Inflammatory macrophage treated with lipopolysaccharide for 4 hours (primary cell): ENCODE data around the gene CRACR2A.

Experiments used
- DNase-seq: peaks from one replicate; pipeline ENCODE4 v3.0.0-alpha.2; 2020

The CRACR2A gene

DNA sequence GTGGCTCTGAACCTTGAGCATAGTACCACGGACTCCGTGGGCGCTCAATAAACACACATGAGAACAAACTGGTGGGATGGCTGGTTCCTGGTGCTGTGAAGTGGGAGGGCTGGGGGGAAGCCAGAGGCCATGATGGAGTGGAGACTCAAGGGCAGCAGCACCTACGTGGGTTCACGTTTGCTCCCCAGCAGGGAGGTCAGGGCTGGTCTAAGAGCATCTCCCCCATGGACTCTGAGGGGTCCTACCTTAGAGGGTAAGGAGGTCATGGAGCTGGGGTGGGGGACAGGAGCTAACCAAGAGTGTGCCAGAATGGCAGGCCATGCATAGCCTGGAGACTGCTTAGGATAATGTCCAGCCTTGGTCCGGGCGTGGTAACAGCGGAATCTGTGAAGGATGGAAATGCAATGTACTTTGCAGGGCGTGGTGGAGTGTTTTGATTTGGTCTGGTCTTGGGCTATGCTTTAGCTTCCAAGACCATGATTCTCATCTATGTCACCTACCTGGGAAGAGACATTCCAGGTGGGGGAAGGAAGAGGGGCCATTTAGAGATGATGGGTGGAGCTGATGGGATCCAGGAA, 158.9 kb downstream of the CRACR2A start:
- no peak for DNase-seq

DNA sequence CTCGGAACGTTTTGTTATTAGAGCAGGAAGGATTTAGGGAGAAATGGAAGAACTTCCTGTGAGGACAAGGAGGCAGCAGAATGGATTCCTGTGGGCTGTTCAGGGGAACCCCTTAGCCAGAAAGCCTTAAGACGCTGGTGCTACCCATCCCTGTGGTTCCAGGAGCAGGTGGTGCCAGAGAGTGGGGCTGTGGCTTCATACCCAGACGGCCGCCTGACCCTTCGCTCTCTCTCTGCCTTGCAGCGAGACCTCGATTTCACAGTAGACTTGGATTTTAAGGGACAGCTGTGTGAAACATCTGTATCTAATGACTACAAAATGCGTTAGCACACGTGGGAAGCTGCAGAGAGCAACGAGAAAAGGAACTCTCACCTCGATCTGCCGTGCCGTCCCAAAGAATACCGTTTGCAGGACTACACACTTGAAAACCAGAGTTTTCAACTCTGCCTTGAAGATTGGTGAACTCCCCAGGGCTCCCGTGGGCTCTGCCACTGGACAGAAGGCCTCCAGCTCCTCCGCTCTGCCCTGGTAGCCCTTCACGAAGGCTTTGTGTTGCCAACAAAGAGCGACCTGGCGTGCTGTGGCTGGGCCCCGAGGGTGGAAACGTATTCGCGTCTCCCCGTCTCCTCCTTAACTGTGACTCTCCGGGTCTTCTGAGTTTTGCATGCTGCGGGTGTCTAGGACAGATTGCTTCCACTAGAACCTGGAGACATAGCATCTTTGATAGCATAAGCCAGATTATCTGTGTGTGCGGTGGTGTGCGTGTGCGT, 159.9 kb downstream of the CRACR2A start:
- DNase-seq, result no peak

DNA sequence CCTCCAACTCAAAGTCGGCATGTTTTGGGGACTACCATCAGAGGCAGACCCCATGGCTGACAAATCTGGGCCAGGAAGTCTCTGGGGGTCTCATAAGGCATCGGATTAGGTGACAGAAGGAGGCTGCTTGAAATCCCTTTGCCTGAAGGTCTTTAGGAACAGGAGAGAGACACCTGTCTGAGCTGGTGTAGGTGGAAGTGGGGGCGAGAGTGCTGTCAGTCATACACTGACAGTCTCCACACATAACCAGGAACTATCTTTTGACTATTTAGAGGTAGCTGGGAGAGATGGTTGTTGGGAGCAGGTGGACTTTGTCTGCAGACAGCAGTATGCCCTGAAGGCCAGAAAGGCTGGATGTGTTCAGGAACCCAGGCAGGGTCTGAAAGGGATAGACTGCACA, 163.2 kb downstream of the CRACR2A start:
- DNase-seq, result no peak

DNA sequence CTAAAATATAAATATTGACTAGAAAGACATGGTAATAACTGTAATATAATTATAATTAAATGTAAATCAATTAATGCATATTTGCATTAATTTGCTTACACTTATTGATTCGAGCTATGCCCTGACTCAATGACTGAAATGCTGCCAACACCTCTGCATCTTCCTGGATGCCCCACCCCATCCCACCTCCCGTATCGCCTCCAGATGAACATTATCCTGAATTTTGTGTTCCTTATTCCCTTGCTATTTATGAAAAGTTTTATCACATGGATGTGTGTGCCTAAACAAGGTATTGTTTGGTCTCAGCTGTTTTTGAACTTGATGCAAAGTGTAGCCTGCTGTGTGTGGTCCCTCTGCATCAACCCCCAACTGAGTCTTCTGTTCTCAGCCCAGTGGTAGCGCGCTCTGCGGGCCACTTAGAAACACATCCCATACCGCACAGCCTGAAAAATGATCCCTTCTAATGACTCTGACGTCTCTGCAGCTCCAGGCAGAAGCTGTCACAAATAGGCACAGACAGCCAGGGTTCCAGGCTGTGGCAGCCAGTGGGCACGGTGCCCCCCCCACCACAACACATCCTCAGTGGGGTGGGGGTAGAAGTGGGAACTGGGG, 165.4 kb downstream of the CRACR2A start:
- no peak for DNase-seq

DNA sequence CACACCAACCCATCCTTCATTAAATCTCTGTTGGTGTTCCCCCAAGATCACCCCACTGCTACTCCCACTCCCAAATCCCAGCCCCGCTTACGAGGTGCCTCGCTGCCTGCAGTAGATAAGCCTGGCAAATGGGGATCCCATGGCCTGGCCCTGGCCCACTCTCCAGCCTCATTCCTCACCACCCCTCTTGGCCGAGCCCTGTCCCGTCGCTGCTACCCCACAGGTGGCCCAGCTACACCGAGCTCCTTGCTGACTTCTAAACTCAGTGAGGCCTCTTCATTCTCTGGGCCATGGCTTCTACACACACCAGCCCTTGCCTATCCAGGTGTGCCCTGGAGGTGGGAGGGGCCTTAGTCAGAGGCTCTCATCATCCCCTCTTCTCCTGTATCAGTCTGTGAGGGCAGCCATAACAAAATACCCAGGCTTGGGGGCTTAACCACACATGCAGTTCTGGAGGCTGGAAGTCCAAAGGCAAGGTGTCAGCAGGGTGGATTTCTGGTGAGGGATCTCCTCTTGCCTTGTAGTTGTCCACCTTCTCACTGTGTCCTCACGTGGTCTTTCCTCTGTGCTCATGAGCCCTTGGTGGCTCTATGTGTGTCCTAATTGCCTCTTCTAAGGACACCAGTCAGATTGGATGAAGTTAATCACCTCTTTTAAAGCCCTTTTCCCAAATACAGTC, 169.1 kb downstream of the CRACR2A start:
- no peak for DNase-seq

DNA sequence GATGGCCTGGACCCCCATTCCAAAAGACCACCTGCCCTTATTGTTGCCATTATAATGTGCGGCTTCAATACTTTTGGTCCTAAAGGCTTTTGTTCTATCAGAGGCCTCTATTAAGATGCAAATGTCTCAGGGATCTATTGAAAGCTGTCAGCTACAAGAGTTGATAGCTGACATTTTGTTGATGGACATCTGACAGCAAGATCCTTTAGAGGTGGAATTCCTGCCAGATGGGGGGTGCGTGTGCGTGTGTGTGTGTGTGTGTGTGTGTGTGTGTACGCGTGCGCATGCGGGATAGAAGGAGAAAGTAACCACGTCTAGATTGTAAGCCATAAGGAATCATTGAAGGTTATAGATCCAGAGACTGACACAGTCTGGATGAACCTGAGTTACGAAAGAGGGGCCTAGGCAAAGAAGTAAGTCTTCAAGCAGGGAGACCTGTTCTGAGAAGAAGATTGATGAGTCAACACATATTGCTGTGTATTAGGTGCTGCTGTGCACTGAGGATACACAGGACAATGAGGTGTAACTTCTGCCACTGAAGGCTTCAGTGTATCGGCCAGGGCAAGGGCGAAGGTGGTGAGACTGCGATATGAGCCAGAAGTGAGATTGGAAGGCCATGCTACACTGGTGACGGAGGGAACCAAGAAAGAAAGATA, 172.7 kb downstream of the CRACR2A start:
- no peak for DNase-seq

DNA sequence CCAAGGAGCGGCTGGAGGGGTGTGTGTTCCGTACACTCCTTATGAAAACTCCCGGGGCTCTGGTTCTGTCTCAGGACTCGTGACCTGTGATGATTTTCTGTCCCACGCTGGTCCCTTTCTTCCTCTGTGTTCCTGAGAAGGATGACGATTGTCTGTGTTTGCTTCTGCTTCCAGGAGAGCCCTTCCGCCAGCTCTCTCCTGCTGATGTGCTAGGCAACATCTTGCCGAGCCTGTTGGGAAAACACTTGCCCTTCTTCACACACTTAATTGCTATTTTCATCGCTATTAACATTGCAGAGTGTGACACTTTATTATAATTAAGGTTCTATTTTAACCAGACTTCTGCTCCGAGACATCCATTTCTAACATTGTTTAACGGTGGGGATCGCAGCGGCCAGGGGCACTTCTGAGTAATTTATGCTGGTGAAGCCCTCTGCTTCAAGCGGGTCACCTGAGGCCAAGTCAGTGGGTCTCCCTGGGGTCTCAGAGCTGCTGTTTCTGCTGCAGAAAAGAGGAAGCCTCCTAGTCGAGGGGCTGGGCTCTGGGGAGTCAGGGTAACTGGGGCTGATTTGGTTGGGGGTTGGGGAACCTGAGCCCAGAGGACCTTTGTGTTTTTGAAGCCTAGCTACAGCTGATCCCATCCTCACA, 173.3 kb downstream of the CRACR2A start:
- no peak for DNase-seq

DNA sequence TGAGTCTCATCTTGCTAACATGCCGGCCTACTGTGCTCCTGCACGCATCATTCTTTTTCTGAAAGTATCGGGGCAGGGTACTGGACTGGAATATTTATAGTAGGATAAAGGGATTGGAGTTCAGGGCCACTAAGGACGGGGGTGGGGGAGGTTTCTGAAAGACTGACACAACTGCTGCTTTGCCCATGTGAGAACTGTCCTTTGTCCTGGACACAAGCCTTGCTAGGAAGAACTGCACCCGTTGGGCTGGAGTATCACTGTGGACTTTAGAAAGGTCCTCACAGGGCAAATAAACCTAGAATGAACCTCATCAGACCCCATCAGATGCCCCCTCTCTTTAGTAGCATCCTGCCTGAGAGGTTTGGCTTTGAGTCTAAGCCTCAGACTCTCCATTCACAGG, 174.4 kb downstream of the CRACR2A start:
- no peak for DNase-seq

DNA sequence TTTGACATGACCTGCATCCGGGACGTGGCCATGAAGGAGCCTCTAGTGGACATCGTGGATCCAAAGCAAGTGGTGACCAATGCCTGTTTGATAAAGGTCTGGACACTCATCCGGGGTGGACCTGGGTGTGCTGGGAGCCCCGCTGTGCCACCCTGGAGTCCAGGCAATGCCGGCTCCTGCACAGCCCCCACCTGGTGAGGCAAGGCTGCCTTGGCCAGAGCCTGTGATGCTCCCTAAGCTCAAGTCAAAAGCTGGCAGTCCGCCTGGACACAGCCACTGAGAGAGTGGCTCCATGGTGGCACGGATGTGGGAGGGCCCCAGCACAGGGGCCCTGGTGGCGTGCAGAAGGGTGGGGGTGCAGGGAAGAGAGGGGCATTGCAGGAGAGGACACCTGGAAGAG, 176.0 kb downstream of the CRACR2A start:
- no peak for DNase-seq

DNA sequence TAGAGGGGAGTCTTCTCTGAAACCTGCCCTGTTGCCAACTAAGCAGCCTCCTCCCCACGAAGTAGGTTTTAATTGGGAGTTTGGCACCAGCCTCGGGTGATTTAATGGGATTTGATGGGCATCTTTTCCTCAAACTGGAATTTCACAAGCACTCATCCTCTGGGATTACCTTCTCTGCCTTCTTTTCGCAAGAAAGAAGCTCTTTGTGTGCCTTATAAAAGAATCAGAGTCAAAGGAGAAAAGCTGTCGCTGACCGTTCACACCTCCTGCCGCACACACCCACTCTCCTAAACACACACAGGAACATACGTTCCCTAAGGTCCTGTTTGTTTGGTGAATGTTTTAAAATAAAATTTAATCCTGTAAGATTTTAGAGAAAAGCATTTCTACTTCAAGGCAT, 177.9 kb downstream of the CRACR2A start:
- no peak for DNase-seq

DNA sequence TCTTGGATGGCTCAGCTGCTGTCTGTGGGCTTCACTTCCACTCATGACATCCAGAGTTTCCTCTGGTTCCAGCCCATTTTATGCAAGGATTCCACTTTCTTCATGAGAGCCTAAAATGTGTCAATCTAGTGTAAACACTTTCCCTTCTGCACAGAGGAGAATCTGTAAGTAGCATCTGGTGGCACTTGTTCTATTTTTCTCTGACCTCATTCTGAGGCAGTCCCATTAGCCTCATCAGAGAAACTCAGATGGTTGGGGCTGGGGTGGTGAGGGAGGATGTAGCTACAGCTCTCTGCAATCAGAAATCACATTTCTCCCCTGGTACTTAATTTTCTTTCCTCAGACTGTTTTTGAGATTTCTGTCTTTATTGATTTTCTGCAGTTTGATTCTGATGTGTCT, 180.3 kb downstream of the CRACR2A start:
- no peak for DNase-seq

DNA sequence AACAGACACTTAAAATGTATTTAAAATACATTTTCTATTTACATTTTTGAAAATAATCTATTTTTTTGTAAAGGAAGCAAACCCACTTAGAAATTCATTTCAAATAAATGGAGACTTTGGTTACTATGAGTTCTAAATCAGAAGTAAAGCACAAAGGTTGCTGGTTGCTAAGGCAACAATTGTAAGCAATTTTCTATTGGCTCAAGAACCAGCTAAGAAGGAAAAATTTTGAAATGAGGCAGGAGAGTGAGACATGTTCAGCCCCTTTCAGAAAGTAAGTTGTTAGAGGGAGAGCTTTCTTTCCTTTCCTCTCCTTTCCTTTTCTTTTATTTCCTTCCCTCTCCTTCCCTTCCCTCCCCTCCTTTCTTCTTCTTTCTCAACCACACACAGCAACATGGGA, 181.2 kb downstream of the CRACR2A start:
- DNase-seq, result no peak

DNA sequence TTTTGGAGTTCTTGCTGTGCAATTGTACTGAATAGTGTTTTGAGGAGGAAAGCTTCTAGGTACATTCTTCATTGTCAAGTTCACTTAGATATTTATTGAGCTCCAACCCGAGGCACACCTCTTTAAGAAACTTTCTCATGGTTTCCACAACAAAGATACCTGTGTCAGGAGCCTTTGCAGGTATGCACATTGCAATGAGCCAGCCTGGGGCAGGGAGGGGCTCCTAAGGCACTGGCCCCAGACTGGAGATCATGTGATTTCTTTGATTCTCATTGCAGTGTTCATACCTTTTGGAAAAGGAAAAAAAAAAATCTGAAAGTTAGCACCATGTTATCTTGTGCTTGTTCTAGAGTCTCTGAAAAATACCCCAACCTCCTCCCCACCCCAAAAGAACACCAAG, 181.6 kb downstream of the CRACR2A start:
- no peak for DNase-seq

DNA sequence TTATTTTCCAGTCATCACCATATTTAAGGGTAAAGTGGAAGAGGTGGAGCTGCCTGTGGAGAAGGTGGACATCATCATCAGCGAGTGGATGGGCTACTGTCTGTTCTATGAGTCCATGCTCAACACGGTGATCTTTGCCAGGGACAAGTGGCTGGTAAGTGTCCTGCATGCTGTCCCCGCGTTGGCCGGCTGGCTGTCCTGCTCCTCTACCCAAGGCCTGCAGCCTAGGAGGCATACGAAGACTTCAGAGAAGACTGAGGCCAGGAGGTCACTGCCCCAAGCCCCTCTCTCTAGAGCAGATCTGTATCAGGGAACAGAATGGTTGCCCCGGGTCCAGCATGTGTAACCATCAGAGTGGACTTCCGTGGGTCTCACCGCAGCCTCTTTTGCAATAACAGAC, 184.2 kb downstream of the CRACR2A start:
- no peak for DNase-seq

DNA sequence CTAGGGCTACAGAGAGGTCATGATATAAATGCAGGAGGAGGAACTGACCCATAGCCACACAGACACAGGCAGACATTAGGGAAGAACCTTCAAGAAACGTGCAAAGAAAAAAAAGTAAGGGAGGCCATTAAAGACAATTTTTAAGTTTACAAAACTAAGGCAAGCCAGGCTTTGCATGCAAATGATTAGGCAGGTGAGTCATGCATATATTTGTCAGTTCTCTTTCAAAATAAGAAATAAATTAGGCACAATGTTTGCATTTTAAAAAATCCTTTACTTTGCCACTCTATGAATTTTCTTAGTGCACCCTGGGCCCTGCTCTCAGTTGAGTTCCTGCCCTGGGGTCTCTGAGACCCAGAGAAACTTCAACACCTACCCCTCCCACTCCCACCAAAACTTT, 186.9 kb downstream of the CRACR2A start:
- no peak for DNase-seq
